Neuronal stem cell (in vitro differentiated cells): ENCODE results near the gene STRIP2.
"Not testable (repeated sequence)": the region's sequence is repeated elsewhere in the genome, so short reads cannot be mapped to it uniquely, and the experiment has no call there.

Source experiments
- DNase-seq: peaks from one replicate; pipeline ENCODE4 v3.0.0-alpha.2; 2013; ENCODE audit warnings: low spot score
- H2AFZ ChIP-seq: one replicate; pipeline ENCODE4 v1.6.1; 2013; ENCODE audit warnings: mild to moderate bottlenecking, low read length, inconsistent platforms
- H2AK5ac ChIP-seq: 2 replicates; pipeline ENCODE4 v1.6.1; 2013; ENCODE audit warnings: low read depth, mild to moderate bottlenecking, inconsistent platforms, low read length, moderate library complexity, mixed read lengths
- H2BK120ac ChIP-seq: 2 replicates; pipeline ENCODE4 v1.6.1; 2013; ENCODE audit warnings: low read depth, mild to moderate bottlenecking, inconsistent platforms, low read length, moderate library complexity, mixed read lengths
- H2BK12ac ChIP-seq: one replicate; pipeline ENCODE4 v1.6.1; 2013; ENCODE audit warnings: low read length, inconsistent platforms
- H2BK15ac ChIP-seq: 2 replicates; pipeline ENCODE4 v1.6.1; 2013; ENCODE audit warnings: mild to moderate bottlenecking, low read length, inconsistent platforms, mixed read lengths
- H2BK5ac ChIP-seq: one replicate; pipeline ENCODE4 v1.6.1; 2013; ENCODE audit warnings: inconsistent platforms, mild to moderate bottlenecking, low read length, moderate library complexity
- H3K14ac ChIP-seq: one replicate; pipeline ENCODE4 v1.6.1; 2013; ENCODE audit warnings: low read length, inconsistent platforms
- H3K18ac ChIP-seq: 2 replicates; pipeline ENCODE4 v1.6.1; 2013; ENCODE audit warnings: low read length, inconsistent platforms
- H3K23ac ChIP-seq: 2 replicates; pipeline ENCODE4 v1.6.1; 2013; ENCODE audit warnings: low read depth, mild to moderate bottlenecking, mixed read lengths, low read length, inconsistent platforms; ENCODE audit not compliant: poor library complexity
- H3K27ac ChIP-seq: replicated peaks from 3 replicates; pipeline ENCODE4 v1.5.1; 2013; ENCODE audit warnings: low read length, inconsistent platforms
- H3K27me3 ChIP-seq, 3 experiments: 2 replicates each; pipeline ENCODE4 v1.6.1; 2013; ENCODE audit warnings: low read length in 3 of 3, mild to moderate bottlenecking in 2 of 3, inconsistent platforms in 1 of 3, low read depth in 1 of 3, mixed read lengths in 1 of 3, moderate library complexity in 1 of 3; ENCODE audit not compliant: control insufficient read depth in 3 of 3, insufficient read depth in 3 of 3
- H3K36me3 ChIP-seq, 2 donors: replicated peaks in 1 of 2; 2 replicates each; pipeline ENCODE4 v1.6.1; 2013; ENCODE audit warnings: low read length in 2 of 2; ENCODE audit not compliant: control insufficient read depth in 2 of 2, insufficient read depth in 2 of 2
- H3K4ac ChIP-seq: 2 replicates; pipeline ENCODE4 v1.6.1; 2013; ENCODE audit warnings: inconsistent platforms, mild to moderate bottlenecking, low read length, moderate library complexity
- H3K4me1 ChIP-seq, 2 donors: 1 replicate in 1 of 2; 2 replicates in 1 of 2; pipeline ENCODE4 v1.6.1; 2013; ENCODE audit warnings: low read length in 2 of 2, low read depth in 1 of 2; ENCODE audit not compliant: control insufficient read depth in 2 of 2, insufficient read depth in 1 of 2
- H3K4me2 ChIP-seq: one replicate; pipeline ENCODE4 v1.6.1; 2013; ENCODE audit warnings: mild to moderate bottlenecking, low read length, inconsistent platforms; ENCODE audit not compliant: insufficient read depth, poor library complexity, severe bottlenecking
- H3K4me3 ChIP-seq, 2 donors: 2 replicates each; pipeline ENCODE4 v1.5.1; 2013; ENCODE audit warnings: low read length in 2 of 2, mild to moderate bottlenecking in 2 of 2, inconsistent platforms in 1 of 2, moderate library complexity in 1 of 2
- H3K79me1 ChIP-seq: one replicate; pipeline ENCODE4 v1.6.1; 2013; ENCODE audit warnings: low read depth, mild to moderate bottlenecking, inconsistent platforms, low read length, moderate library complexity
- H3K9ac ChIP-seq: one replicate; pipeline ENCODE4 v1.6.1; 2013; ENCODE audit warnings: mild to moderate bottlenecking, low read depth, low read length, inconsistent platforms; ENCODE audit not compliant: poor library complexity
- H3K9me3 ChIP-seq, 2 donors: replicated peaks in 1 of 2; 2 replicates each; pipeline versions ENCODE3 to v1.6.1; 2013; ENCODE audit warnings: low read length in 2 of 2, mild to moderate bottlenecking in 2 of 2, inconsistent platforms in 1 of 2, low read depth in 1 of 2, mixed read lengths in 1 of 2, moderate library complexity in 1 of 2; ENCODE audit not compliant: control insufficient read depth in 2 of 2, insufficient read depth in 1 of 2
- H4K8ac ChIP-seq: one replicate; pipeline ENCODE4 v1.6.1; 2013; ENCODE audit warnings: low read depth, mild to moderate bottlenecking, inconsistent platforms, low read length, moderate library complexity
- H4K91ac ChIP-seq: one replicate; pipeline ENCODE4 v1.6.1; 2013; ENCODE audit warnings: low read length, low read depth, mild to moderate bottlenecking, inconsistent platforms; ENCODE audit not compliant: poor library complexity
- WGBS, 2 donors: extraction: QIAGEN DNeasy Blood & Tissue Kit; methylation state at CpG; one replicate each; pipeline ENCODE4 v1.1.7; 2013; ENCODE audit warnings: missing lambda C conversion rate in 2 of 2, mixed read lengths in 1 of 2; ENCODE audit not compliant: insufficient read length in 2 of 2, insufficient replicate concordance in 1 of 2; ENCODE audit errors: extremely low coverage in 2 of 2; 5-methylcytosine and 5-hydroxymethylcytosine counted together

STRIP2 gene

GRCh38 chr7:129401228-129401966 is 32.8 kb upstream of the STRIP2 start:
- no peak for DNase-seq
- H2BK5ac ChIP-seq: no peak overlapping the region
- H3K4me2 ChIP-seq: no peak overlapping the region
- no peak overlapping the region for H2BK120ac ChIP-seq
- no peaks in the 10 kb centered on the region for H3K27me3 ChIP-seq
- no peak overlapping the region for H2AFZ ChIP-seq
- H3K4me1 ChIP-seq: peaks cover 0 to 1% of the 10 kb centered on the region in 2 donors
- no peak overlapping the region for H3K23ac ChIP-seq
- no peak overlapping the region for H3K18ac ChIP-seq
- H3K79me1 ChIP-seq: peaks cover 2% of the 10 kb centered on the region
- no peak overlapping the region for H3K4me3 ChIP-seq
- WGBS, 2 donors: no CpG with 5 or more reads among the region's 1 CpG
- H3K9me3 ChIP-seq: no peaks in the 10 kb centered on the region
- H3K9ac ChIP-seq: no peak overlapping the region
- peaks cover 2 to 82% of the 10 kb centered on the region in 2 donors for H3K36me3 ChIP-seq
- H3K4ac ChIP-seq: no peak overlapping the region
- H4K91ac ChIP-seq: no peak overlapping the region
- no peak overlapping the region for H2BK12ac ChIP-seq
- H2BK15ac ChIP-seq: no peak overlapping the region
- no peak overlapping the region for H3K14ac ChIP-seq
- no peak overlapping the region for H4K8ac ChIP-seq
- H2AK5ac ChIP-seq: no peak overlapping the region
- H3K27ac ChIP-seq: no peak overlapping the region

- Histone ChIP-seq H3K4me3 (no peak overlapping the region), H3K4me2 (no peak overlapping the region), H3K79me1 (peaks cover 2% of the 10 kb centered on the region), H3K27ac (no peak overlapping the region), H2AK5ac (no peak overlapping the region), H3K9ac (no peak overlapping the region), H2AFZ (no peak overlapping the region), H4K8ac (no peak overlapping the region), H3K14ac (no peak overlapping the region), H3K18ac (no peak overlapping the region), H2BK120ac (no peak overlapping the region), H2BK5ac (no peak overlapping the region), H4K91ac (no peak overlapping the region), H3K23ac (no peak overlapping the region), H2BK15ac (no peak overlapping the region), H3K4me1 (peaks cover 0 to 1% of the 10 kb centered on the region in 2 donors), H3K27me3 (no peaks in the 10 kb centered on the region), H3K4ac (no peak overlapping the region), H3K36me3 (peaks cover 2 to 83% of the 10 kb centered on the region in 2 donors), H2BK12ac (no peak overlapping the region), H3K9me3 (no peaks in the 10 kb centered on the region)
- DNase-seq: no peak
- WGBS, 2 donors: no CpG with 5 or more reads among the region's 3 CpGs
These were observed 32.0 kb upstream of the STRIP2 start for GRCh38 chr7:129401967-129402860.

GRCh38 chr7:129405527-129405926 is 28.7 kb upstream of the STRIP2 start:
- H2AFZ ChIP-seq: no peak overlapping the region
- H4K8ac ChIP-seq: no peak overlapping the region
- H3K4ac ChIP-seq: no peak overlapping the region
- no peak overlapping the region for H2BK5ac ChIP-seq
- peaks cover 2% of the 10 kb centered on the region for H3K79me1 ChIP-seq
- H3K9me3 ChIP-seq: no peaks in the 10 kb centered on the region
- no peak overlapping the region for H3K4me2 ChIP-seq
- H3K4me3 ChIP-seq: no peak overlapping the region
- no peaks in the 10 kb centered on the region for H3K4me1 ChIP-seq
- no peak overlapping the region for H3K18ac ChIP-seq
- peaks cover 4 to 91% of the 10 kb centered on the region in 2 donors for H3K36me3 ChIP-seq
- H3K27ac ChIP-seq: no peak overlapping the region
- no peak overlapping the region for H3K9ac ChIP-seq
- H4K91ac ChIP-seq: no peak overlapping the region
- no peak overlapping the region for H2BK15ac ChIP-seq
- no peak overlapping the region for H2BK120ac ChIP-seq
- no peak overlapping the region for H3K23ac ChIP-seq
- no peaks in the 10 kb centered on the region for H3K27me3 ChIP-seq
- H2AK5ac ChIP-seq: no peak overlapping the region
- H3K14ac ChIP-seq: no peak overlapping the region
- no peak for DNase-seq
- no peak overlapping the region for H2BK12ac ChIP-seq

GRCh38 chr7:129410238-129410637 is 24.0 kb upstream of the STRIP2 start:
- WGBS, 2 donors: no CpG with 5 or more reads among the region's 8 CpGs
- not testable (repeated sequence) for H3K4ac ChIP-seq, H3K9me3 ChIP-seq

More at GRCh38 chr7:129410238-129410637, 24.0 kb upstream of the STRIP2 start:
- not testable (repeated sequence) for H4K8ac ChIP-seq, H2BK120ac ChIP-seq, DNase-seq, H3K4me1 ChIP-seq, H3K27me3 ChIP-seq, H3K18ac ChIP-seq, H2BK5ac ChIP-seq, H2BK12ac ChIP-seq, H3K79me1 ChIP-seq, H3K23ac ChIP-seq, H2AK5ac ChIP-seq, H2AFZ ChIP-seq, H3K14ac ChIP-seq, H2BK15ac ChIP-seq, H4K91ac ChIP-seq, H3K4me2 ChIP-seq, H3K9ac ChIP-seq, H3K27ac ChIP-seq, H3K4me3 ChIP-seq
- H3K36me3 ChIP-seq: peaks cover 3 to 89% of the 10 kb centered on the region in 2 donors
